PFSK-1 (cell line): Measurements from ENCODE around the gene LCE4A.

Experiments
- POLR2AphosphoS5 ChIP-seq: IDR thresholded peaks from 2 replicates; pipeline ENCODE4 v1.6.1; 2012; ENCODE audit warnings: low read depth, mild to moderate bottlenecking, control low read depth, low read length, moderate library complexity
- TAF1 ChIP-seq: IDR thresholded peaks from 2 replicates; pipeline ENCODE4 v1.6.1; 2012; ENCODE audit warnings: low read length, control low read depth, borderline replicate concordance; ENCODE audit not compliant: insufficient read depth
- TF ChIP-seq, protein P1 (sequence below), 2 experiments: IDR thresholded peaks; 2 replicates each; pipeline versions ENCODE4 v1.6.1 to v1.8.0; 2011 to 2012; ENCODE audit warnings: low read depth in 2 of 2, low read length in 2 of 2, control low read depth in 1 of 2, inconsistent platforms in 1 of 2, mild to moderate bottlenecking in 1 of 2, moderate library complexity in 1 of 2; ENCODE audit not compliant: insufficient read depth in 1 of 2

DNA sequence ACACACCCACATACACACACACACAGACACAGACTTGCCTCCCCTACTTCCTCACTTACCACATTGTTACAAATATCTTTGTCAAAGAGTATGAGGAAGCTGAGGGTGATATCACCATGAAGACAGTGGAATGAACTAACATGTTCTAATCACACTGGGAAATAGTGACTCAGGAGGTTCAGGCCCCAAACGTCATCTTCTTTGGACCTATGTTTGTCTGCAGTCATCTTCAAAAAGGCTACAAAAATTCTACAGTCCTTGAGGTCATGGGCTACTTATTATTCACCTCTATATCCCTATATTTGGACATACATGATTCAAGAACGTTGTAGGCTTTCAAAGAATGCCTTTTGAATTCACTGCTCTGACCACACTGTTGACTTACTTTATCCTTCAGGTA is 34.9 kb upstream of the LCE4A start:
- no peak for TF ChIP-seq POLR2AphosphoS5
- TF ChIP-seq TAF1 = no peak
- TF ChIP-seq, protein P1, sequence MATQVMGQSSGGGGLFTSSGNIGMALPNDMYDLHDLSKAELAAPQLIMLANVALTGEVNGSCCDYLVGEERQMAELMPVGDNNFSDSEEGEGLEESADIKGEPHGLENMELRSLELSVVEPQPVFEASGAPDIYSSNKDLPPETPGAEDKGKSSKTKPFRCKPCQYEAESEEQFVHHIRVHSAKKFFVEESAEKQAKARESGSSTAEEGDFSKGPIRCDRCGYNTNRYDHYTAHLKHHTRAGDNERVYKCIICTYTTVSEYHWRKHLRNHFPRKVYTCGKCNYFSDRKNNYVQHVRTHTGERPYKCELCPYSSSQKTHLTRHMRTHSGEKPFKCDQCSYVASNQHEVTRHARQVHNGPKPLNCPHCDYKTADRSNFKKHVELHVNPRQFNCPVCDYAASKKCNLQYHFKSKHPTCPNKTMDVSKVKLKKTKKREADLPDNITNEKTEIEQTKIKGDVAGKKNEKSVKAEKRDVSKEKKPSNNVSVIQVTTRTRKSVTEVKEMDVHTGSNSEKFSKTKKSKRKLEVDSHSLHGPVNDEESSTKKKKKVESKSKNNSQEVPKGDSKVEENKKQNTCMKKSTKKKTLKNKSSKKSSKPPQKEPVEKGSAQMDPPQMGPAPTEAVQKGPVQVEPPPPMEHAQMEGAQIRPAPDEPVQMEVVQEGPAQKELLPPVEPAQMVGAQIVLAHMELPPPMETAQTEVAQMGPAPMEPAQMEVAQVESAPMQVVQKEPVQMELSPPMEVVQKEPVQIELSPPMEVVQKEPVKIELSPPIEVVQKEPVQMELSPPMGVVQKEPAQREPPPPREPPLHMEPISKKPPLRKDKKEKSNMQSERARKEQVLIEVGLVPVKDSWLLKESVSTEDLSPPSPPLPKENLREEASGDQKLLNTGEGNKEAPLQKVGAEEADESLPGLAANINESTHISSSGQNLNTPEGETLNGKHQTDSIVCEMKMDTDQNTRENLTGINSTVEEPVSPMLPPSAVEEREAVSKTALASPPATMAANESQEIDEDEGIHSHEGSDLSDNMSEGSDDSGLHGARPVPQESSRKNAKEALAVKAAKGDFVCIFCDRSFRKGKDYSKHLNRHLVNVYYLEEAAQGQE (IDR thresholded peaks at IDR 0.05; ENCODE audit: insufficient read depth in 1 of 2, low read depth in 2 of 2, low read length in 2 of 2) = no peak
